PC-3 (cell line): ENCODE measurements around the gene CYBA.

Source experiments
- EZH2phosphoT487 ChIP-seq: fragments of 300-600 bp; sonication (generic); IDR thresholded peaks from 2 replicates; pipeline ENCODE4 v1.6.1; 2018; ENCODE audit warnings: mild to moderate bottlenecking, antibody characterized with exemption, low read length, borderline replicate concordance
- TF ChIP-seq, protein P1 (sequence below): fragments of 300-600 bp; sonication (generic); conservative IDR thresholded peaks from 2 replicates; pipeline ENCODE4 v1.5.1; 2017; ENCODE audit warnings: antibody characterized with exemption, low read depth, mild to moderate bottlenecking, low read length

DNA sequence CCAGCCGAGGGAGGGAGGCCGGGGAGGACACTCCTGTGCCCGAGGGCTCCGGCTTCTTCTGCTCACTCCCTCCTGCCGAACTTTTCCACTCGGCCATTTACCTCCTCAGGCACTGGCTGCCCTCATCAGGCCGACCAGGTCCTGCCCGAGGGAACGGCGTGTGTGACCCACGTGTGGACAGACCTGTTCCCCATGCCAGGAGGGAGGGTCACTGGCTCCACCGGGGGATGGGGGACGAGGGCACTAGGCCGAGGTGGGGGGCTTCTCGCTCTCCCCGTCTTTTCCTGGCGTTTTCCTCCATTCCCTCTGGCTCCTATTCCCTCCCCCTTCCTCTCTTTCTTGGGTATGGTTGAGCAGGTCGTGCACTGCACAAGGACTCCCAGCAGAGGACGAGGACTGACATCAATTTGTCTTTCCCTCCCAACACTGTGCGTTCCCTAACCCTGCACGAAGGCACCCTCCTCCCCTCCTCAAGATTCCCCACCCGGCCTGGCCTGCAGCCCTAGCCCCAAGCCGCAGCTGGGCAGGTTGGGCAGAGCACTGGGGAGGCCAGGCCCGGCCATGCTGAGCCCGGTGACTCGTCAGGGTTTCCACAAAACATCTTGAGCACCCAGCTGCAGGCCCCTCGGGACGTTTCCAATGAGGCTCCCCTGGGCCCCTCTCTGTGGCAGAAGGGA is 15.7 kb downstream of the CYBA start:
- TF ChIP-seq, protein P1, sequence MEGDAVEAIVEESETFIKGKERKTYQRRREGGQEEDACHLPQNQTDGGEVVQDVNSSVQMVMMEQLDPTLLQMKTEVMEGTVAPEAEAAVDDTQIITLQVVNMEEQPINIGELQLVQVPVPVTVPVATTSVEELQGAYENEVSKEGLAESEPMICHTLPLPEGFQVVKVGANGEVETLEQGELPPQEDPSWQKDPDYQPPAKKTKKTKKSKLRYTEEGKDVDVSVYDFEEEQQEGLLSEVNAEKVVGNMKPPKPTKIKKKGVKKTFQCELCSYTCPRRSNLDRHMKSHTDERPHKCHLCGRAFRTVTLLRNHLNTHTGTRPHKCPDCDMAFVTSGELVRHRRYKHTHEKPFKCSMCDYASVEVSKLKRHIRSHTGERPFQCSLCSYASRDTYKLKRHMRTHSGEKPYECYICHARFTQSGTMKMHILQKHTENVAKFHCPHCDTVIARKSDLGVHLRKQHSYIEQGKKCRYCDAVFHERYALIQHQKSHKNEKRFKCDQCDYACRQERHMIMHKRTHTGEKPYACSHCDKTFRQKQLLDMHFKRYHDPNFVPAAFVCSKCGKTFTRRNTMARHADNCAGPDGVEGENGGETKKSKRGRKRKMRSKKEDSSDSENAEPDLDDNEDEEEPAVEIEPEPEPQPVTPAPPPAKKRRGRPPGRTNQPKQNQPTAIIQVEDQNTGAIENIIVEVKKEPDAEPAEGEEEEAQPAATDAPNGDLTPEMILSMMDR, result no peak
- no peak for TF ChIP-seq EZH2phosphoT487
